ENCODE results near the gene NECAB3. TPM values are rescaled to one million over a fixed set of nuclear protein-coding genes. Genes with fewer than 3 reads are reported as not detected.

The NECAB3 gene
- total RNA-seq, 1 donor from 2014 or later: 19.2 TPM

DNA sequence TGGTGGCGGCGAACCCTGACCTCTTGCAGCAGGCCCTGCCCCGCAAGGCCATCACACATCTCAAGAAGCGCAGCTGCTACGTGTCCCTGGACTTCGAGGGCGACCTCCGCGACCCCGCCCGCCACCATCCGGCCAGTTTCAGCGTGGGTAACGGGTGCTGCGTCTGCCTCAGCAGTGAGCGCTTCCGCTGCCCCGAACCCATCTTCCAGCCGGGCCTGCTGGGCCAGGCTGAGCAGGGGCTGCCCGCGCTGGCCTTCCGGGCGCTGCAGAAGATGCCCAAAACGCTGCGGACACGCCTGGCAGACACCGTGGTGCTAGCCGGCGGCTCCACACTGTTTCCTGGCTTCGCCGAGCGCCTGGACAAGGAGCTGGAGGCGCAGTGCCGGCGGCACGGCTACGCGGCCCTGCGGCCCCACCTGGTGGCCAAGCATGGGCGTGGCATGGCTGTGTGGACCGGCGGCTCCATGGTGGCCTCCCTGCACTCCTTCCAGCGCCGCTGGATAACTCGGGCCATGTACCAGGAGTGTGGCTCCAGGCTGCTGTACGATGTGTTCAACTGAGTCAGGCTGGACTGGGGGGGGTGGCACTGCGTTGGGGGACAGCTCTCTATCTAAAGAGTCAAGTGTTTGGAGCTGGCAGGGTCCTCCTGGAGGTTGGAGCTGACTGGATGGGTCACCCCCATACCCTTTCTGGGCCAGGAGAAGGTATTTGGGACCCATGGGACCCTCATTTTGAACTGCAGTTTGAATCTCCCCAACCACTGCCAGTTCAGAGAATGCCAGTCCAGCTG, 6.4 kb downstream of the NECAB3 start:
- Histone ChIP-seq H3K4me2 (peak overlapping the region; percentile 64), H3K4me3 (peak overlapping the region; percentile 34), H3K4me1 (peaks cover 10% of the 10 kb centered on the region), H3K9ac (no peak overlapping the region), H4K20me1 (ENCODE audit: low read depth) (no peaks in the 10 kb centered on the region), H3K27ac (no peak overlapping the region), H3K79me2 (ENCODE audit: low read depth) (no peaks in the 10 kb centered on the region), H3K36me3 (no peaks in the 10 kb centered on the region), H3F3A (ENCODE audit: low read depth) (peaks cover 21% of the 10 kb centered on the region), H2AFZ (replicated peaks) (no peak overlapping the region), H3K27me3 (peaks cover 10% of the 10 kb centered on the region), H3K9me3 (ENCODE audit: low read depth) (no peaks in the 10 kb centered on the region)
- Mint-ChIP-seq H3K27ac (peak overlapping the region; percentile 82), H3K36me3 (peaks cover 19% of the 10 kb centered on the region), H3K9me3 (no peaks in the 10 kb centered on the region), H3K27me3 (ENCODE audit: insufficient read depth, low read depth) (peaks cover 4% of the 10 kb centered on the region), H3K4me1 (peaks cover 33% of the 10 kb centered on the region), H3K4me3 (no peak overlapping the region)
- TF ChIP-seq EZH2 (IDR thresholded peaks at IDR 0.05): no peak
- TF ChIP-seq, protein P1, sequence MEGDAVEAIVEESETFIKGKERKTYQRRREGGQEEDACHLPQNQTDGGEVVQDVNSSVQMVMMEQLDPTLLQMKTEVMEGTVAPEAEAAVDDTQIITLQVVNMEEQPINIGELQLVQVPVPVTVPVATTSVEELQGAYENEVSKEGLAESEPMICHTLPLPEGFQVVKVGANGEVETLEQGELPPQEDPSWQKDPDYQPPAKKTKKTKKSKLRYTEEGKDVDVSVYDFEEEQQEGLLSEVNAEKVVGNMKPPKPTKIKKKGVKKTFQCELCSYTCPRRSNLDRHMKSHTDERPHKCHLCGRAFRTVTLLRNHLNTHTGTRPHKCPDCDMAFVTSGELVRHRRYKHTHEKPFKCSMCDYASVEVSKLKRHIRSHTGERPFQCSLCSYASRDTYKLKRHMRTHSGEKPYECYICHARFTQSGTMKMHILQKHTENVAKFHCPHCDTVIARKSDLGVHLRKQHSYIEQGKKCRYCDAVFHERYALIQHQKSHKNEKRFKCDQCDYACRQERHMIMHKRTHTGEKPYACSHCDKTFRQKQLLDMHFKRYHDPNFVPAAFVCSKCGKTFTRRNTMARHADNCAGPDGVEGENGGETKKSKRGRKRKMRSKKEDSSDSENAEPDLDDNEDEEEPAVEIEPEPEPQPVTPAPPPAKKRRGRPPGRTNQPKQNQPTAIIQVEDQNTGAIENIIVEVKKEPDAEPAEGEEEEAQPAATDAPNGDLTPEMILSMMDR (IDR thresholded peaks at IDR 0.05): peak; percentile 72
- DNase-seq (ENCODE audit: low spot score): peak; percentile 83

DNA sequence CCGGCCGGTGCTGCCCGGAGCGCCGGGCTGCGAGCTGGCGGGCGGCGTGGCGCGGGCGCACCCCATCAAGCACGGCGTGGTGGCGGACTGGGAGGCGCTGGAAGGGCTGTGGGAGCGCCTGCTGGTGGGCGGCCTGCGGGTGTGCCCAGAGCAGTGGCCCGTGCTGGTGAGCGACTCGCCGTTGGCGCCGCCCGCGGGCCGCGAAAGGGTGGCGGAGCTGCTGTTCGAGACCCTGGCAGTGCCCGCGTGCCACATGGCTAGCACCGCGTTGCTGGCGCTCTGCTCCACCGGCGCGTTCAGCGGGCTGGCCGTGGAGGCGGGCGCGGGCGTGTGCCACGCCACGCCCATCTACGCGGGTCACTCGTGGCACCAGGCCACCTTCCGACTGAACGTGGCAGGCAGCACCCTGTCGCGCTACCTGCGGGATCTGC, 7.0 kb downstream of the NECAB3 start:
- Histone ChIP-seq H3K4me1 (peaks cover 5% of the 10 kb centered on the region), H2AFZ (replicated peaks) (no peak overlapping the region), H3K9ac (no peak overlapping the region), H3K4me2 (peak overlapping the region; percentile 64), H3K27ac (no peak overlapping the region), H3K79me2 (ENCODE audit: low read depth) (no peaks in the 10 kb centered on the region), H3K4me3 (peak overlapping the region; percentile 34), H4K20me1 (ENCODE audit: low read depth) (no peaks in the 10 kb centered on the region), H3K36me3 (no peaks in the 10 kb centered on the region), H3K9me3 (ENCODE audit: low read depth) (no peaks in the 10 kb centered on the region), H3K27me3 (peaks cover 10% of the 10 kb centered on the region), H3F3A (ENCODE audit: low read depth) (peaks cover 21% of the 10 kb centered on the region)
- no peak for DNase-seq (ENCODE audit: low spot score)
- TF ChIP-seq EZH2phosphoT487 (IDR thresholded peaks at IDR 0.05) (no peak), EZH2 (IDR thresholded peaks at IDR 0.05) (no peak)
- TF ChIP-seq, protein P1 (IDR thresholded peaks at IDR 0.05): no peak
- Mint-ChIP-seq H3K27me3 (ENCODE audit: insufficient read depth, low read depth) (peaks cover 2% of the 10 kb centered on the region), H3K4me3 (no peak overlapping the region), H3K27ac (no peak overlapping the region), H3K4me1 (peaks cover 32% of the 10 kb centered on the region), H3K36me3 (peaks cover 19% of the 10 kb centered on the region), H3K9me3 (no peaks in the 10 kb centered on the region)

DNA sequence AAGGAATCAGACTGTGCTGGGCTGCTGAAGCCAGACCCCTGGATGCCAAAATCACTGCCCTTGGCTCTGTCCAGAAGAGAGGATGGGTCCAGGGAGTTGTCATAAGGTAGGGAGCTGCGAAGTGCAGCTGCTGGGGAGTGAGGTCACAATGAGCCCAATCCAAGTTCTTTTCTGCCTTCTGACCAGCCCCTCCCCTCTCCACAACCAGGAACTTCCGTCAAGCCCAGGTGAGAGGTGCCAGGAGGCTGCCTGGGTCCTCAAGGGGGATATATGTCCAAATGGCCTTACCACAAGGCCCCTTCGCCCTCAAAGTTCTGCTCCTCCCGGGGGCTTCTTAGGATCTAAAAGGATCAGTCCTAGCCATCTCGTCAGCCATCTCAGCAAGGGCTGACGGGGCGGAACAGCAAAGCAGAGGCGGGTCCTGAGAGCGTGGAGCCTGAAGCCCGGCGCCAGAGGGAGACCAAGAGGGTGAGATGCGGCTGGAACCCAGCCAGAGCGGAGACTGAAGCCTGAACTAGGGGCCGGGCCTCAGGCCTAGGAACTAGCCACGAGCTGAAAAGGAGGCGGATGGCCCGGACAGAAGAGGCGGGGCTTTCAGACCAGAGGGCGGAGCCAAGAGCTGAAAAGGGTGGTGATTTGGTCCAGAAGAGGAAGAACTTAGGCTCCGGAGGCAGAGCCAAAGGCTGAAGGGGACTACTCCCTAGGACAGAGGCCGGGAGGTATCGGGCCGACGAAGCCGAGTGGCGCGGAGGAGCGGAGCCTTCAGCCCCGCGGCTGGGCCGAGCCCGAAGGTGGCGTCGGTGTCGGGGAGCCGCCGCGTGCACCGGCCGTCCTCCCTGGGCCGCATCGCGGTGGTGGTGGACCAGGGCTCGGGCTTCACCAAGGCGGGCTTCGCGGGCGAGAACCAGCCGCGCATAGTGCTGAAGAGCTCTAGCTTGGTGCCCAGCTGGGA, 7.7 kb downstream of the NECAB3 start, which contains the start of gene ACTL10:
Gene ACTL10 (plus strand): TSS at position 651 of the 952 bp plus-strand sequence. CDS start 555 bp downstream, outside the sequence.
- H3K9ac ChIP-seq: no peak within 1 kb of the TSS
- no peaks in the 10 kb centered on the region for H3K36me3 ChIP-seq
- TF ChIP-seq EZH2phosphoT487 (IDR thresholded peaks at IDR 0.05): no peak
- TF ChIP-seq EZH2 (IDR thresholded peaks at IDR 0.05): no peak
- no peaks in the 10 kb centered on the region for H4K20me1 ChIP-seq (ENCODE audit: low read depth)
- H3K79me2 ChIP-seq (ENCODE audit: low read depth): no peaks in the 10 kb centered on the region
- DNase-seq (ENCODE audit: low spot score): peak; percentile 89
- H2AFZ ChIP-seq (replicated peaks): no peak within 1 kb of the TSS
- H3K27ac Mint-ChIP-seq: peak within 1 kb of the TSS; percentile 70
- peak within 1 kb of the TSS; percentile 64 for H3K4me2 ChIP-seq
- no peaks in the 10 kb centered on the region for H3K9me3 Mint-ChIP-seq
- H3K9me3 ChIP-seq (ENCODE audit: low read depth): no peaks in the 10 kb centered on the region
- H3F3A ChIP-seq (ENCODE audit: low read depth): peaks cover 21% of the 10 kb centered on the region
- H3K4me3 ChIP-seq: peak within 1 kb of the TSS; percentile 34
- H3K4me1 ChIP-seq: peaks cover 5% of the 10 kb centered on the region
- peaks cover 27% of the 10 kb centered on the region for H3K4me1 Mint-ChIP-seq
- peak within 1 kb of the TSS; percentile 83 for H3K4me3 Mint-ChIP-seq
- H3K27me3 ChIP-seq: peaks cover 10% of the 10 kb centered on the region
- peaks cover 19% of the 10 kb centered on the region for H3K36me3 Mint-ChIP-seq
- H3K27ac ChIP-seq: no peak within 1 kb of the TSS
- H3K27me3 Mint-ChIP-seq (ENCODE audit: insufficient read depth, low read depth): peaks cover 5% of the 10 kb centered on the region
